ENCODE measurements around the gene TNIP3.

DNA sequence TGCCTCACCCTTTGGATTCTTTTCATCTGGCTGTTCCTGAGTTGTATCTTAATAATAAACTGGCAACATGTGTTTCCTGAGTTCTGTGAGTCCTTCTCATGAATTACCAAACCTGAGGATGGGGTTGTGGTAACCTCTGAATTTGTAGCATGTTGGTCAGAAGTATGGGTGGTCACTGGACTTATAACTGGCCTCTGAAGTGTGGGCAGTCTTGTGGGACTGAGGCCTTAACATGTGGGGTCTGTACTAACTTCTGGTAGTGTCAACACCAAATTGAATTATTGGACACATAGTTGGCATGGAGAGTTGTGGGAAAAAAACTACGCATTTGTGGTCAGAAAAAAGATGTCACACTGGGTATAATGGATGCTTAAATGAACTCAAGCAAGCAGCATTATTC lies 45.0 kb upstream of the TNIP3 start:
- TF ChIP-seq, protein P1, sequence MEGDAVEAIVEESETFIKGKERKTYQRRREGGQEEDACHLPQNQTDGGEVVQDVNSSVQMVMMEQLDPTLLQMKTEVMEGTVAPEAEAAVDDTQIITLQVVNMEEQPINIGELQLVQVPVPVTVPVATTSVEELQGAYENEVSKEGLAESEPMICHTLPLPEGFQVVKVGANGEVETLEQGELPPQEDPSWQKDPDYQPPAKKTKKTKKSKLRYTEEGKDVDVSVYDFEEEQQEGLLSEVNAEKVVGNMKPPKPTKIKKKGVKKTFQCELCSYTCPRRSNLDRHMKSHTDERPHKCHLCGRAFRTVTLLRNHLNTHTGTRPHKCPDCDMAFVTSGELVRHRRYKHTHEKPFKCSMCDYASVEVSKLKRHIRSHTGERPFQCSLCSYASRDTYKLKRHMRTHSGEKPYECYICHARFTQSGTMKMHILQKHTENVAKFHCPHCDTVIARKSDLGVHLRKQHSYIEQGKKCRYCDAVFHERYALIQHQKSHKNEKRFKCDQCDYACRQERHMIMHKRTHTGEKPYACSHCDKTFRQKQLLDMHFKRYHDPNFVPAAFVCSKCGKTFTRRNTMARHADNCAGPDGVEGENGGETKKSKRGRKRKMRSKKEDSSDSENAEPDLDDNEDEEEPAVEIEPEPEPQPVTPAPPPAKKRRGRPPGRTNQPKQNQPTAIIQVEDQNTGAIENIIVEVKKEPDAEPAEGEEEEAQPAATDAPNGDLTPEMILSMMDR (IDR thresholded peaks at IDR 0.05; ENCODE audit: low read depth, low read length), result no peak
- TF ChIP-seq EZH2phosphoT487 (IDR thresholded peaks at IDR 0.05; ENCODE audit: low read depth), result no peak

Data from OCI-LY3 (cell line).